Psoas muscle (tissue), 8 donors: Measurements from ENCODE around the gene RUNX2. TPM values are rescaled to one million over a fixed set of nuclear protein-coding genes. Genes with fewer than 3 reads are reported as not detected.

Experiments used
- ATAC-seq, 4 donors: fragments of 200-7000 bp; cut with Tn5 transposase; one replicate each; pipeline ENCODE4 v1.9.1; 2020; ENCODE audit warnings: moderate library complexity in 3 of 4, mild to moderate bottlenecking in 2 of 4
- DNase-seq, 2 donors: peaks; one replicate each; pipeline ENCODE4 v3.0.0-alpha.2; 2020
- H3K27ac ChIP-seq: fragments of 200-600 bp; one replicate; pipeline ENCODE4 v1.8.0; 2022
- H3K27me3 ChIP-seq, 3 donors: fragments of 200-600 bp in 1 of 3; one replicate each; pipeline versions ENCODE4 v1.6.1 to v1.8.0; 2013 to 2022; ENCODE audit warnings: low read length in 2 of 3, mild to moderate bottlenecking in 2 of 3, moderate library complexity in 1 of 3; ENCODE audit not compliant: insufficient read depth in 3 of 3
- H3K36me3 ChIP-seq, 2 donors: fragments of 200-600 bp in 1 of 2; one replicate each; pipeline versions ENCODE4 v1.6.1 to v1.8.0; 2013 to 2022; ENCODE audit warnings: low read depth in 1 of 2, mild to moderate bottlenecking in 1 of 2, moderate library complexity in 1 of 2; ENCODE audit not compliant: insufficient read depth in 1 of 2
- H3K4me1 ChIP-seq: fragments of 200-600 bp; one replicate; pipeline ENCODE4 v1.8.0; 2022
- H3K4me3 ChIP-seq: fragments of 200-600 bp; one replicate; pipeline ENCODE4 v1.8.0; 2022; ENCODE audit warnings: mild to moderate bottlenecking
- H3K9me3 ChIP-seq: fragments of 200-600 bp; one replicate; pipeline ENCODE4 v1.8.0; 2022
- WGBS, 3 donors: extraction: QIAGEN DNeasy Blood & Tissue Kit; methylation state at CpG; one replicate each; pipeline versions ENCODE4 v1.1.6 to v1.1.7; 2013; 5-methylcytosine and 5-hydroxymethylcytosine counted together
- intact Hi-C, 2 donors: fragments of 100-400 bp; cut with DNase I; formaldehyde crosslinking; loops; one replicate each; pipeline versions ENCODE4 v1.11.0 to v1.14.2; 2022
- polyA plus RNA-seq, 3 donors: library from polyadenylated mRNA; stranded (reverse); fragments of 200-250 nt; gene quantifications; one replicate each; pipeline ENCODE4 v1.2.3, GENCODE V29; 2013
- total RNA-seq, 4 donors: library from RNA; stranded (reverse); fragmentation: NEBNext Ultra II Directional in 2 of 4; extraction: Animal tissue kit (Norgen Biotek cat#: 25700) in 2 of 4; gene quantifications; one replicate each; pipeline versions ENCODE4 v1.2.1 to v1.2.4, GENCODE V29; 2021 to 2023
- TF ChIP-seq, protein P1 (sequence below): fragments of 200-600 bp; IDR thresholded peaks from one replicate; pipeline ENCODE4 v1.8.0; 2022; ENCODE audit warnings: antibody characterized with exemption
- donor health status: healthy with polysubstance abuse.
- donor health status: DM: no; HTN: no; CAD: no; lungs with moderate emphysema.
- donor health status: Bipolar disorder and iron deficiency.
- donor health status: healthy.
- donor health status: DM: yes; HTN: yes; CAD: no.
- donor health status: DM: no; HTN: no; CAD: no.
- donor health status: DM: no; HTN: no; CAD: no.
- donor health status: DM: yes; HTN: yes; CAD: no.

RUNX2 gene
- total and polyA plus RNA-seq, 7 donors: 0.07 to 0.69 (median 0.21) TPM

DNA sequence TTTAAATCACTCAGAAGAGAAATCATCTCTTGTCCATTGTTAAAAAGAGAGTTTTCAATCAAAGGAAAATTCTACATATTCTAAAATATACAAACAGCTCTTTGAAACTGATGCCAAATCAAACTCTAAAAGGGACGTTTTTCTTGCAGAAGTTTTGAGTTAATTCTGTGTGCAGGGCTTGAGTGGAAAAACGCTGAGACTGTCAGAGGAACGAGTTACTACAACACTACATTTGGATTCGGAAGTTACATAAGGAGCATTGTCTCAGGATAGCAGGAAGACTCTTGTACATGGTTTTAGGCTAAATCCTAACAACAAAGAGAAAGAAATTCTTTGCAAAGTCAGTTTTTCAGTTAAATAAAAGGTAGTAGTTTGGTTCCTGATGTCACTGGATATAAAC, 205.3 kb downstream of the RUNX2 start:
- TF ChIP-seq, protein P1, sequence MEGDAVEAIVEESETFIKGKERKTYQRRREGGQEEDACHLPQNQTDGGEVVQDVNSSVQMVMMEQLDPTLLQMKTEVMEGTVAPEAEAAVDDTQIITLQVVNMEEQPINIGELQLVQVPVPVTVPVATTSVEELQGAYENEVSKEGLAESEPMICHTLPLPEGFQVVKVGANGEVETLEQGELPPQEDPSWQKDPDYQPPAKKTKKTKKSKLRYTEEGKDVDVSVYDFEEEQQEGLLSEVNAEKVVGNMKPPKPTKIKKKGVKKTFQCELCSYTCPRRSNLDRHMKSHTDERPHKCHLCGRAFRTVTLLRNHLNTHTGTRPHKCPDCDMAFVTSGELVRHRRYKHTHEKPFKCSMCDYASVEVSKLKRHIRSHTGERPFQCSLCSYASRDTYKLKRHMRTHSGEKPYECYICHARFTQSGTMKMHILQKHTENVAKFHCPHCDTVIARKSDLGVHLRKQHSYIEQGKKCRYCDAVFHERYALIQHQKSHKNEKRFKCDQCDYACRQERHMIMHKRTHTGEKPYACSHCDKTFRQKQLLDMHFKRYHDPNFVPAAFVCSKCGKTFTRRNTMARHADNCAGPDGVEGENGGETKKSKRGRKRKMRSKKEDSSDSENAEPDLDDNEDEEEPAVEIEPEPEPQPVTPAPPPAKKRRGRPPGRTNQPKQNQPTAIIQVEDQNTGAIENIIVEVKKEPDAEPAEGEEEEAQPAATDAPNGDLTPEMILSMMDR: no peak
- H3K4me3 ChIP-seq: peak overlapping the region; percentile 52
- H3K9me3 ChIP-seq: no peaks in the 10 kb centered on the region
- DNase-seq: no peak
- peaks cover 0 to 4% (median 0%) of the 10 kb centered on the region in 3 donors for H3K27me3 ChIP-seq
- H3K27ac ChIP-seq: no peak overlapping the region
- intact Hi-C loops: no loop called here
- no peaks in the 10 kb centered on the region for H3K4me1 ChIP-seq
- H3K36me3 ChIP-seq: no peaks in the 10 kb centered on the region
- ATAC-seq: peak in 1 of 4 donors; percentile 59
- WGBS, 3 donors: 12 to 19% (median 14%) methylated on average over 4 of the region's 4 CpGs

DNA sequence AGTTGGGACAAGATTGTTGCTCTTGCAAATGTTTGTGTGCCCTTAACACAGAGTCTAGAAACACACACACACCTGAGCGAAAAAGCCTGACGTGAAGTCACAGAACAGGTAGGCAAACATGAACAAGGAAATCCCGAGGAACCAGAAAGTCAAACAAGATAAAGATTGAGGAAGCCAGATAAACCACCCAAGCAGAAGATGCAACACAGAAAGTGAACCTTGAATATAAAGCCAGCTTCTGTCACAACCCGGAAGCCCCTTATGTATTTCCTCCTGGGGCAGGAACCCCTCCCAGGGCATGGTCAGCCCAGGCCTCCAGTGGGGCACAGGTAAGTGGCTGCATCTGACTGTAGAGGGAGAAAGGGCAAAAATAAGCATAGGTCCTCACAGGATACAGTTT, 207.8 kb downstream of the RUNX2 start:
- WGBS, 3 donors: 87 to 90% (median 89%) methylated on average over 4 of the region's 4 CpGs
- no peak for ATAC-seq

DNA sequence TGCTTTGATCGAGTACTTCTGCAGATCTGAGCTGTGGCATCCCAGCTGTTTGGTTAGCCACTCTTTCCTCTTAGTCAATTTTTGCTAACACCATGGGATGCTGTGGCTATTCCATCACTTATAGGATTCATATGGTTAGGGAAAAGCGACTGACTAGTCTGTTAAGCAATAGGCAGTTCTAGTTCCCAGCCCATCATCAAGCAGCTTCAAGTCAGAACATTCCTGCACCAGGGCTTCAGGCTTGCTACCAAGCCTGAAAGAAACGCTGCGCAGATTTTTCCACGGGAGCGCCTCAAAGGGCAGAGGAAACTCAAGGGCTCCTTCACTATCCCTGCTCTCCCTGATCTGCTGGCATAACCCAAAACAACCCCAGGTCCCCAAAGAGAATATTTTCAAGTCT, 209.4 kb downstream of the RUNX2 start:
- TF ChIP-seq, protein P1: no peak
- Histone ChIP-seq H3K27me3 (no peaks in the 10 kb centered on the region), H3K9me3 (no peaks in the 10 kb centered on the region), H3K27ac (no peak overlapping the region), H3K4me3 (no peak overlapping the region), H3K4me1 (no peaks in the 10 kb centered on the region), H3K36me3 (no peaks in the 10 kb centered on the region)
- intact Hi-C loops: no loop called here
- no peak for DNase-seq
- no peak for ATAC-seq
- 83 to 95% (median 93%) methylated on average over 6 of the region's 6 CpGs for WGBS, 3 donors

More for the DNA sequence above, 207.8 kb downstream of the RUNX2 start:
- Histone ChIP-seq H3K27ac (no peak overlapping the region), H3K9me3 (no peaks in the 10 kb centered on the region), H3K36me3 (no peaks in the 10 kb centered on the region), H3K27me3 (no peaks in the 10 kb centered on the region), H3K4me3 (no peak overlapping the region), H3K4me1 (no peaks in the 10 kb centered on the region)
- intact Hi-C loops: no loop called here
- DNase-seq: no peak
- TF ChIP-seq, protein P1: no peak

DNA sequence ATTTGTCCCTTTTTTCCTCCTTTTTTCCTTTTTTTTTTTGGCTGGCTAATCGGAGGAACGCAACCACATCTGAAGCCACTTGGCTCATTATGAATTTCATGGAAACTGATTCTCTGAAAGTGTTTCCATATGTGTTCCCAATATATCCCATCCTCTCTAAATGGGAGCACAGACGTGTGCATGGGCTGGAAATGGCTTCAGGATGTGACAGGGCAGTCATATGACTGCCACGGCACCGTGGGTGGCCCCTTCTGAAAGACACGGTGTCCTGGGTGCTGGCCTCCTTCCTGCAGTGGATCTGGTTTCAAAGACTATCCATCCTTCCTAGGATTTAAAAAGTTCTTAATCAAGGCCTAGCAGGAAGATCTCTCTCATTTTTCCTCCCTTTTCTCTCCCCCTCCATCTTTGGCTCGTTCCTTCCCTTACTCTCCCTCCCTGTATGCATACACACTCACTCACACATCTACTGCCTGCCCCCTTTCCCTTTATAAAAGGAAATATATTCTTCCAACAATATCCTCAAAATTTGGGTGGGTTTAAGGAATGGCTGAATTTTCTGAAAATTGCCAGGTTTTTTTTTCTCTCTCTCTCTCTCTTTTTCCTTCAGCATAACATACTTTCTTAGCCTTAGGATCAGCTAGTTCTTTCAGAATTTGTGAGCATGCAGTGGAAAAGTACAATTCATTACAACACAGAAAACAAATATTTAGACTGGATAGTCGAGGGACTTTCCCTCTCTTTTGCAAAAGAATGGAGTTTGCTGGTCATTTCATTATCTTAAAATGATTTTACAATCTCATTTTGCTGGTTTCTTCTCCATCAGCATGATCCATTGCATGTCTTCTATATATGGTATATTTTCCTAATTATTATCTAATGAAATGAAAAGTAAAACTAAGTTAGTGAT, 210.8 kb downstream of the RUNX2 start:
- peak; percentile 59 to 95 (median 66) for ATAC-seq
- TF ChIP-seq, protein P1: no peak
- 21 to 40% (median 24%) methylated on average over 8 of the region's 8 CpGs for WGBS, 3 donors
- Histone ChIP-seq H3K4me3 (no peak overlapping the region), H3K9me3 (no peaks in the 10 kb centered on the region), H3K36me3 (no peaks in the 10 kb centered on the region), H3K27ac (no peak overlapping the region), H3K27me3 (no peaks in the 10 kb centered on the region), H3K4me1 (no peaks in the 10 kb centered on the region)
- intact Hi-C loops: no loop called here
- peak; percentile 50 to 82 for DNase-seq
